IMR-90 (cell line): Measurements from ENCODE around the gene ANKRD36B. TPM values are rescaled to one million over a fixed set of nuclear protein-coding genes. Genes with fewer than 3 reads are reported as not detected.
"Not testable (repeated sequence)": the region's sequence is repeated elsewhere in the genome, so short reads cannot be mapped to it uniquely, and the experiment has no call there.

Experiments
- ATAC-seq: fragments of 200-7000 bp; cut with Tn5 transposase; 2 replicates; pipeline ENCODE4 v1.9.1; 2020; ENCODE audit warnings: low read depth, mild to moderate bottlenecking, moderate library complexity
- BruUV-seq: library from RNA; stranded (reverse); fragments of 400-500 nt; replicated peaks from 2 replicates; lab custom pipeline; 2021; lab: Mats Ljungman, UMichigan
- CTCF ChIA-PET: fragments of 300-600 bp; formaldehyde crosslinking; extraction: SDS; loops from one replicate; lab custom pipeline; 2021; ENCODE audit warnings: antibody characterized with exemption; lab: Yijun Ruan, JAX
- POLR2A ChIA-PET: fragments of 300-600 bp; sonication (Branson Sonifier 250); formaldehyde crosslinking; loops from one replicate; lab custom pipeline; 2022; ENCODE audit warnings: antibody characterized with exemption; ENCODE audit not compliant: unreplicated experiment; lab: Charles Lee
- DNase-seq: peaks from one replicate; pipeline ENCODE4 v3.0.0; 2013
- H2AFZ ChIP-seq: replicated peaks from 2 replicates; pipeline ENCODE3; 2013; ENCODE audit warnings: low read length, mild to moderate bottlenecking; ENCODE audit not compliant: poor library complexity
- H2AK5ac ChIP-seq: 2 replicates; pipeline ENCODE4 v1.6.1; 2013; ENCODE audit warnings: low read depth, low read length, inconsistent platforms
- H2AK9ac ChIP-seq: replicated peaks from 2 replicates; pipeline ENCODE3; 2013; ENCODE audit warnings: mild to moderate bottlenecking, low read depth, low read length, moderate library complexity; ENCODE audit not compliant: poor library complexity
- H2BK120ac ChIP-seq: 2 replicates; pipeline ENCODE4 v1.6.1; 2013; ENCODE audit warnings: low read depth, low read length, inconsistent platforms
- H2BK15ac ChIP-seq: 3 replicates; pipeline ENCODE4 v1.6.1; 2013; ENCODE audit warnings: low read depth, low read length, inconsistent platforms
- H2BK20ac ChIP-seq: 2 replicates; pipeline ENCODE4 v1.6.1; 2013; ENCODE audit warnings: low read depth, mild to moderate bottlenecking, inconsistent platforms, low read length, moderate library complexity
- H2BK5ac ChIP-seq: 2 replicates; pipeline ENCODE4 v1.6.1; 2013; ENCODE audit warnings: mild to moderate bottlenecking, low read depth, low read length, inconsistent platforms; ENCODE audit not compliant: poor library complexity, severe bottlenecking
- H3K14ac ChIP-seq: replicated peaks from 2 replicates; pipeline ENCODE4 v1.6.1; 2013; ENCODE audit warnings: low read depth, low read length, inconsistent platforms
- H3K18ac ChIP-seq: 2 replicates; pipeline ENCODE4 v1.6.1; 2013; ENCODE audit warnings: low read depth, low read length, control low read depth
- H3K23ac ChIP-seq: 2 replicates; pipeline ENCODE4 v1.6.1; 2013; ENCODE audit warnings: low read depth, low read length, inconsistent platforms
- H3K27ac ChIP-seq: 2 replicates; pipeline ENCODE4 v1.5.1; 2013; ENCODE audit warnings: mild to moderate bottlenecking, control low read depth, low read length; ENCODE audit not compliant: insufficient read depth
- H3K27me3 ChIP-seq: 2 replicates; pipeline ENCODE4 v1.6.1; 2013; ENCODE audit warnings: low read length; ENCODE audit not compliant: control insufficient read depth, insufficient read depth
- H3K36me3 ChIP-seq: 2 replicates; pipeline ENCODE4 v1.6.1; 2013; ENCODE audit warnings: low read length, mixed read lengths; ENCODE audit not compliant: control insufficient read depth, insufficient read depth
- H3K4ac ChIP-seq: 2 replicates; pipeline ENCODE4 v1.6.1; 2013; ENCODE audit warnings: low read depth, low read length, inconsistent platforms
- H3K4me1 ChIP-seq: 2 replicates; pipeline ENCODE4 v1.6.1; 2013; ENCODE audit warnings: low read length, mixed read lengths; ENCODE audit not compliant: control insufficient read depth, insufficient read depth
- H3K4me2 ChIP-seq: 2 replicates; pipeline ENCODE4 v1.6.1; 2013; ENCODE audit warnings: low read depth, mild to moderate bottlenecking, control low read depth, low read length, moderate library complexity
- H3K4me3 ChIP-seq: 2 replicates; pipeline ENCODE4 v1.5.1; 2013; ENCODE audit warnings: low read depth, mild to moderate bottlenecking, control low read depth, low read length, moderate library complexity; ENCODE audit not compliant: insufficient read depth
- H3K56ac ChIP-seq: 2 replicates; pipeline ENCODE4 v1.6.1; 2013; ENCODE audit warnings: low read length, inconsistent platforms; ENCODE audit not compliant: insufficient read depth; ENCODE audit errors: extremely low read depth
- H3K79me1 ChIP-seq, 2 experiments: 2 replicates each; pipeline ENCODE4 v1.6.1; 2013; ENCODE audit warnings: low read length in 2 of 2, inconsistent platforms in 1 of 2, low read depth in 1 of 2
- H3K9ac ChIP-seq: 2 replicates; pipeline ENCODE4 v1.6.1; 2013; ENCODE audit warnings: low read depth, low read length, control low read depth
- H3K9me1 ChIP-seq: 2 replicates; pipeline ENCODE4 v1.6.1; 2013; ENCODE audit warnings: low read length, inconsistent platforms; ENCODE audit not compliant: insufficient read depth
- H3K9me3 ChIP-seq: 2 replicates; pipeline ENCODE4 v1.6.1; 2013; ENCODE audit warnings: low read length; ENCODE audit not compliant: control insufficient read depth, insufficient read depth
- H4K20me1 ChIP-seq: 2 replicates; pipeline ENCODE4 v1.6.1; 2013; ENCODE audit warnings: low read length, inconsistent platforms; ENCODE audit not compliant: insufficient read depth
- H4K5ac ChIP-seq: 2 replicates; pipeline ENCODE4 v1.6.1; 2013; ENCODE audit warnings: mild to moderate bottlenecking, low read depth, low read length, control low read depth
- H4K8ac ChIP-seq, 2 experiments: 2 replicates each; pipeline ENCODE4 v1.6.1; 2013; ENCODE audit warnings: low read depth in 2 of 2, low read length in 2 of 2, control low read depth in 1 of 2, inconsistent platforms in 1 of 2
- H4K91ac ChIP-seq: 2 replicates; pipeline ENCODE4 v1.6.1; 2013; ENCODE audit warnings: low read depth, low read length, inconsistent platforms; ENCODE audit not compliant: insufficient read depth
- WGBS, 2 experiments: methylation state at CpG; one replicate each; pipeline versions ENCODE4 v1.1.5 to v1.1.7; 2013; ENCODE audit warnings: missing lambda C conversion rate in 2 of 2; ENCODE audit not compliant: insufficient read length in 1 of 2; ENCODE audit errors: extremely low coverage in 2 of 2; 5-methylcytosine and 5-hydroxymethylcytosine counted together
- dilution Hi-C: fragments of 300-500 bp; cut with HindIII; formaldehyde crosslinking; loops from one replicate; pipeline ENCODE4 v1.14.3; 2018; ENCODE audit warnings: low sequenced_read_pairs; ENCODE audit not compliant: unreplicated experiment
- in situ Hi-C: fragments of 300-500 bp; cut with MboI; formaldehyde crosslinking; loops from 3 replicates; pipeline ENCODE4 v1.14.3; 2019; ENCODE audit warnings: low sequenced_read_pairs, inconsistent platforms, mixed read lengths
- intact Hi-C: fragments of 100-400 bp; cut with micrococcal nuclease; formaldehyde crosslinking; loops from 2 replicates; pipeline ENCODE4 v1.10.0; 2022
- polyA plus RNA-seq, 3 experiments: library from polyadenylated mRNA; depleted of rRNA; stranded (reverse); fragments of >200 nt; gene quantifications; 2 replicates each; pipeline ENCODE4 v1.2.3, GENCODE V29; 2012; ENCODE audit warnings: low replicate concordance in 1 of 3
- total RNA-seq: library from RNA; depleted of rRNA; stranded (reverse); fragments of >200 nt; gene quantifications from 2 replicates; pipeline ENCODE4 v1.2.3, GENCODE V29; 2012

The ANKRD36B gene
- total and polyA plus RNA-seq, 2 of the 4 experiments (the other 2 are of a cell fraction), result 4.2 to 11.7 TPM

DNA sequence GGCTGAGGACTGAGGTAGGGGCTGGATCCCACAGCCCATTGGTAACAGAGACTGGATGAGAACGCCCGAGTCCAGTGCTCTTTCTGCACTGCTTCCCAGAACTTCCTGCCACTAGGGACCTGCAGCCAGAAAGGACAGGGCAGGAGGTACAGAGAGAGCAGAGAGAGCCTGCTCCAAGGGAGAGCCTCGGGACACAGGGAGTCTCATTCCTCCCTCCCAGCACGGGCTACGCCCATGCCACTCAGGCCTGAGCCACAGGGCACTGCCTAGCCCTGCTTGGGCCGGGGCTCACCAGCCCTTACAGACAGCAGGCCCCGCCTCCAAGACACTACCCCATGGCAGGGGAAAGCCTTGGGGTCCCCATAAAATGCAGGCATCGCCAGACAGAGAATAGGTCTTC is 26.1 kb upstream of the ANKRD36B start:
- H3K9ac ChIP-seq, H3K27ac ChIP-seq, POLR2A ChIA-PET, H3K9me3 ChIP-seq, intact Hi-C loops, H2AK5ac ChIP-seq, DNase-seq, H4K8ac ChIP-seq, H2AFZ ChIP-seq, H2BK20ac ChIP-seq, H4K20me1 ChIP-seq, H2BK5ac ChIP-seq, H3K79me1 ChIP-seq, H3K4me3 ChIP-seq, in situ Hi-C loops, H3K36me3 ChIP-seq, ATAC-seq, H3K4me1 ChIP-seq, H4K91ac ChIP-seq, BruUV-seq, H3K23ac ChIP-seq, H3K56ac ChIP-seq, CTCF ChIA-PET, H3K9me1 ChIP-seq, H3K4ac ChIP-seq, H3K27me3 ChIP-seq, H2AK9ac ChIP-seq, H4K5ac ChIP-seq, H2BK15ac ChIP-seq, H2BK120ac ChIP-seq, dilution Hi-C loops, H3K4me2 ChIP-seq, H3K18ac ChIP-seq, H3K14ac ChIP-seq: not testable (repeated sequence)
- WGBS, 2 experiments, result no CpG with 5 or more reads among the region's 8 CpGs

DNA sequence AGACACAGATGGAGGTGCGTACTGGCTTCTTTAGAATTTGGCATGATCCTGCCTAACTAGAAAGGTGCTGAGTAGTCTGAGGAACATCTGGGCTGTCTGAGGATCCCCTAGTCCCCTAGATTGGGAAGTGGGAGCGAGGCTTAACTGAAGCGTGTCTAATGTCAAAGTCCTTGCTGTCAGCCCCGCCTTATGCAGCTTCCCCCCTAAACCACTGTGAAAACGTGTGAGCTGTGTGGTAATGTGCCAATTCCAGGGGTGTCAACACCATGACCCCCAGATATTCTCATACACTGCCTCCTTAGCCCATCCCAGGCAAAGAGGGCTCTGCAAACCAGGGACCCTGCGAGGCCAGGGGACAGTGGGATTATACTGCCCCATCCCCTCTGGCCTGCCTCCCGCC is 22.2 kb upstream of the ANKRD36B start:
- DNase-seq, dilution Hi-C loops, POLR2A ChIA-PET, BruUV-seq, H4K91ac ChIP-seq, H4K8ac ChIP-seq, H4K5ac ChIP-seq, H3K4ac ChIP-seq, H2AK9ac ChIP-seq, H2BK20ac ChIP-seq, CTCF ChIA-PET, H3K14ac ChIP-seq, H2BK120ac ChIP-seq, H3K79me1 ChIP-seq, in situ Hi-C loops, H3K4me2 ChIP-seq, H4K20me1 ChIP-seq, H3K18ac ChIP-seq, H2BK5ac ChIP-seq, intact Hi-C loops, H3K36me3 ChIP-seq, H2AK5ac ChIP-seq, H3K4me3 ChIP-seq, H2BK15ac ChIP-seq, H2AFZ ChIP-seq, H3K4me1 ChIP-seq, H3K9me1 ChIP-seq, ATAC-seq, H3K9ac ChIP-seq, H3K27me3 ChIP-seq, H3K9me3 ChIP-seq, H3K56ac ChIP-seq, H3K27ac ChIP-seq, H3K23ac ChIP-seq: not testable (repeated sequence)
- no CpG with 5 or more reads among the region's 7 CpGs for WGBS, 2 experiments
